ENCODE data around the gene LRRC7.

Gene LRRC7

GRCh38 chr1:69754521-69754920 lies 186.8 kb downstream of the LRRC7 start:
- Histone ChIP-seq H3K27me3 (no peaks in the 10 kb centered on the region), H3K4me1 (no peaks in the 10 kb centered on the region), H3K4me3 (no peak overlapping the region), H3K4me2 (no peak overlapping the region), H3K9me3 (no peaks in the 10 kb centered on the region), H4K20me1 (no peaks in the 10 kb centered on the region), H3K36me3 (no peaks in the 10 kb centered on the region), H3K9ac (no peak overlapping the region), H3K27ac (no peak overlapping the region)
- TF ChIP-seq Cebpa-rat (IDR thresholded peaks at IDR 0.05): no peak

GRCh38 chr1:69755647-69756046 lies 187.9 kb downstream of the LRRC7 start:
- H3K27me3 ChIP-seq: no peaks in the 10 kb centered on the region
- no peaks in the 10 kb centered on the region for H3K4me1 ChIP-seq
- H4K20me1 ChIP-seq: no peaks in the 10 kb centered on the region
- H3K36me3 ChIP-seq: no peaks in the 10 kb centered on the region
- H3K27ac ChIP-seq: no peak overlapping the region
- no peaks in the 10 kb centered on the region for H3K9me3 ChIP-seq
- no peak overlapping the region for H3K9ac ChIP-seq
- H3K4me2 ChIP-seq: no peak overlapping the region
- H3K4me3 ChIP-seq: no peak overlapping the region
- no peak for TF ChIP-seq Cebpa-rat (IDR thresholded peaks at IDR 0.05)

GRCh38 chr1:69765951-69766350 lies 198.2 kb downstream of the LRRC7 start:
- no peak overlapping the region for H3K4me3 ChIP-seq
- H3K4me2 ChIP-seq: no peak overlapping the region
- no peaks in the 10 kb centered on the region for H3K36me3 ChIP-seq
- H3K9me3 ChIP-seq: no peaks in the 10 kb centered on the region
- no peak overlapping the region for H3K27ac ChIP-seq
- H3K4me1 ChIP-seq: no peaks in the 10 kb centered on the region
- TF ChIP-seq Cebpa-rat (IDR thresholded peaks at IDR 0.05): no peak
- H4K20me1 ChIP-seq: no peaks in the 10 kb centered on the region
- H3K27me3 ChIP-seq: no peaks in the 10 kb centered on the region
- H3K9ac ChIP-seq: no peak overlapping the region

GRCh38 chr1:69766431-69767180 lies 198.9 kb downstream of the LRRC7 start:
- Histone ChIP-seq H3K27ac (no peak overlapping the region), H4K20me1 (no peaks in the 10 kb centered on the region), H3K4me2 (no peak overlapping the region), H3K9ac (no peak overlapping the region), H3K4me3 (no peak overlapping the region), H3K27me3 (no peaks in the 10 kb centered on the region), H3K36me3 (no peaks in the 10 kb centered on the region), H3K4me1 (no peaks in the 10 kb centered on the region), H3K9me3 (no peaks in the 10 kb centered on the region)
- no peak for TF ChIP-seq Cebpa-rat (IDR thresholded peaks at IDR 0.05)

GRCh38 chr1:69776555-69776954 lies 208.8 kb downstream of the LRRC7 start:
- Histone ChIP-seq H3K27me3 (no peaks in the 10 kb centered on the region), H3K9ac (no peak overlapping the region), H3K27ac (no peak overlapping the region), H3K4me3 (no peak overlapping the region), H4K20me1 (no peaks in the 10 kb centered on the region), H3K4me1 (peaks cover 5% of the 10 kb centered on the region; the same call in 1 of the 2 replicates), H3K4me2 (no peak overlapping the region), H3K36me3 (no peaks in the 10 kb centered on the region), H3K9me3 (no peaks in the 10 kb centered on the region)
- no peak for TF ChIP-seq Cebpa-rat (IDR thresholded peaks at IDR 0.05)

GRCh38 chr1:69777423-69777822 lies 209.7 kb downstream of the LRRC7 start:
- Histone ChIP-seq H3K4me1 (peaks cover 5% of the 10 kb centered on the region; the same call in 1 of the 2 replicates), H3K9ac (no peak overlapping the region), H3K4me3 (no peak overlapping the region), H3K27ac (no peak overlapping the region), H3K4me2 (no peak overlapping the region), H4K20me1 (no peaks in the 10 kb centered on the region), H3K36me3 (no peaks in the 10 kb centered on the region), H3K27me3 (no peaks in the 10 kb centered on the region), H3K9me3 (no peaks in the 10 kb centered on the region)
- TF ChIP-seq Cebpa-rat (IDR thresholded peaks at IDR 0.05): no peak

GRCh38 chr1:69777971-69778370 lies 210.2 kb downstream of the LRRC7 start:
- Histone ChIP-seq H3K4me2 (no peak overlapping the region), H3K9ac (no peak overlapping the region), H3K9me3 (no peaks in the 10 kb centered on the region), H3K4me1 (peaks cover 5% of the 10 kb centered on the region; the same call in 1 of the 2 replicates), H3K4me3 (no peak overlapping the region), H3K27ac (no peak overlapping the region), H3K27me3 (no peaks in the 10 kb centered on the region), H4K20me1 (no peaks in the 10 kb centered on the region), H3K36me3 (no peaks in the 10 kb centered on the region)
- TF ChIP-seq Cebpa-rat (IDR thresholded peaks at IDR 0.05): no peak

- no peak for TF ChIP-seq Cebpa-rat (IDR thresholded peaks at IDR 0.05)
Observed at GRCh38 chr1:69787151-69787550, 219.4 kb downstream of the LRRC7 start.

GRCh38 chr1:69791311-69791710 lies 223.6 kb downstream of the LRRC7 start:
- H3K4me2 ChIP-seq: no peak overlapping the region
- no peaks in the 10 kb centered on the region for H3K9me3 ChIP-seq
- H3K27me3 ChIP-seq: no peaks in the 10 kb centered on the region
- TF ChIP-seq Cebpa-rat (IDR thresholded peaks at IDR 0.05): no peak
- no peaks in the 10 kb centered on the region for H3K4me1 ChIP-seq
- H3K27ac ChIP-seq: no peak overlapping the region
- no peaks in the 10 kb centered on the region for H4K20me1 ChIP-seq
- H3K36me3 ChIP-seq: no peaks in the 10 kb centered on the region
- no peak overlapping the region for H3K9ac ChIP-seq
- H3K4me3 ChIP-seq: no peak overlapping the region

More at GRCh38 chr1:69787151-69787550, 219.4 kb downstream of the LRRC7 start:
- Histone ChIP-seq H3K9me3 (no peaks in the 10 kb centered on the region), H3K27me3 (no peaks in the 10 kb centered on the region), H3K27ac (no peak overlapping the region), H4K20me1 (no peaks in the 10 kb centered on the region), H3K4me1 (no peaks in the 10 kb centered on the region), H3K4me3 (no peak overlapping the region), H3K36me3 (no peaks in the 10 kb centered on the region), H3K9ac (no peak overlapping the region), H3K4me2 (no peak overlapping the region)

- Histone ChIP-seq H4K20me1 (no peaks in the 10 kb centered on the region), H3K9me3 (no peaks in the 10 kb centered on the region), H3K4me1 (no peaks in the 10 kb centered on the region), H3K9ac (no peak overlapping the region), H3K36me3 (no peaks in the 10 kb centered on the region), H3K27me3 (no peaks in the 10 kb centered on the region), H3K4me3 (no peak overlapping the region), H3K27ac (no peak overlapping the region), H3K4me2 (no peak overlapping the region)
- TF ChIP-seq Cebpa-rat (IDR thresholded peaks at IDR 0.05): no peak
Observed at GRCh38 chr1:69794831-69795230, 227.1 kb downstream of the LRRC7 start.
